PC-9 (cell line): Measurements from ENCODE around the gene SLC22A13. TPM values are rescaled to one million over a fixed set of nuclear protein-coding genes. Genes with fewer than 3 reads are reported as not detected.
"Not testable (repeated sequence)": the region's sequence is repeated elsewhere in the genome, so short reads cannot be mapped to it uniquely, and the experiment has no call there.

Experiments used
- BruUV-seq: library from RNA; stranded (reverse); fragments of 400-500 nt; replicated peaks from 2 replicates; lab custom pipeline; 2021; lab: Mats Ljungman, UMichigan
- CTCF ChIA-PET: fragments of 300-600 bp; sonication (Branson Sonifier 250); formaldehyde crosslinking; loops from one replicate; lab custom pipeline; 2022; ENCODE audit warnings: antibody characterized with exemption; lab: Charles Lee
- POLR2A ChIA-PET: fragments of 300-600 bp; sonication (Branson Sonifier 250); formaldehyde crosslinking; loops from one replicate; lab custom pipeline; 2022; ENCODE audit warnings: antibody characterized with exemption; ENCODE audit not compliant: unreplicated experiment; lab: Charles Lee
- DNase-seq, 2 experiments: peaks; one replicate each; pipeline versions ENCODE4 v3.0.0 to v3.0.0-alpha.2; 2015 to 2022; ENCODE audit warnings: mixed read lengths in 1 of 2
- H2AFZ ChIP-seq: fragments of 200-600 bp; sonication (generic); 2 replicates; pipeline ENCODE4 v1.8.1; 2017; ENCODE audit warnings: antibody characterized with exemption
- H3F3A ChIP-seq: fragments of 200-600 bp; sonication (generic); 2 replicates; pipeline ENCODE4 v1.8.1; 2017; ENCODE audit warnings: antibody characterized with exemption, mild to moderate bottlenecking, low read depth; ENCODE audit not compliant: insufficient read depth
- H3K27ac ChIP-seq: fragments of 200-600 bp; sonication (generic); 2 replicates; pipeline ENCODE4 v1.6.1; 2016; ENCODE audit warnings: mixed run types
- H3K27me3 ChIP-seq: fragments of 200-600 bp; sonication (generic); 2 replicates; pipeline ENCODE4 v1.6.1; 2016; ENCODE audit warnings: low read depth, mixed run types; ENCODE audit not compliant: insufficient read depth
- H3K36me3 ChIP-seq: fragments of 200-600 bp; sonication (generic); 2 replicates; pipeline ENCODE4 v1.6.1; 2016; ENCODE audit warnings: low read depth, mixed run types
- H3K4me1 ChIP-seq: fragments of 200-600 bp; sonication (generic); replicated peaks from 2 replicates; pipeline ENCODE4 v1.6.1; 2016; ENCODE audit warnings: mixed run types; ENCODE audit not compliant: insufficient read depth
- H3K4me2 ChIP-seq: fragments of 200-600 bp; sonication (generic); 2 replicates; pipeline ENCODE4 v1.6.1; 2017; ENCODE audit warnings: mixed run types
- H3K4me3 ChIP-seq: fragments of 200-600 bp; sonication (generic); 2 replicates; pipeline ENCODE4 v1.6.1; 2016; ENCODE audit warnings: mixed run types
- H3K79me2 ChIP-seq: fragments of 200-600 bp; sonication (generic); 2 replicates; pipeline ENCODE4 v1.6.1; 2017; ENCODE audit warnings: low read depth, mixed run types
- H3K9me2 ChIP-seq: fragments of 200-600 bp; sonication (generic); 2 replicates; pipeline ENCODE4 v1.8.1; 2017; ENCODE audit warnings: mild to moderate bottlenecking; ENCODE audit not compliant: insufficient read depth
- H3K9me3 ChIP-seq: fragments of 200-600 bp; sonication (generic); 2 replicates; pipeline ENCODE4 v1.8.1; 2016; ENCODE audit warnings: low read depth; ENCODE audit not compliant: insufficient read depth
- H4K20me1 ChIP-seq: fragments of 200-600 bp; sonication (generic); 2 replicates; pipeline ENCODE4 v1.8.1; 2017; ENCODE audit not compliant: insufficient read depth
- CTCF ChIP-seq: fragments of 200-600 bp; sonication (generic); conservative IDR thresholded peaks from 2 replicates; pipeline ENCODE4 v1.6.1; 2017; ENCODE audit warnings: mixed run types, antibody characterized with exemption, mild to moderate bottlenecking, moderate library complexity
- EZH2 ChIP-seq: fragments of 200-600 bp; sonication (generic); IDR thresholded peaks from 2 replicates; pipeline ENCODE4 v1.8.0; 2017; ENCODE audit warnings: antibody characterized with exemption, low read depth
- intact Hi-C: fragments of 100-400 bp; cut with micrococcal nuclease; formaldehyde crosslinking; loops from one replicate; pipeline ENCODE4 v1.10.0; 2022; ENCODE audit not compliant: unreplicated experiment
- total RNA-seq: library from RNA; stranded (reverse); gene quantifications from 2 replicates; pipeline ENCODE4 v1.2.3, GENCODE V29; 2021

Gene SLC22A13
- total RNA-seq, 1 experiment from 2014 or later = 0.44 TPM

GRCh38 chr3:38281895-38282686 is 16.5 kb downstream of the SLC22A13 start, which contains the start of gene SLC22A14:
TSS of gene SLC22A14 (plus strand) at chr3:38282294. CDS start at chr3:38306027, 23,733 bp downstream.
- H3K9me2 ChIP-seq = no peaks in the 10 kb centered on the region
- no peaks in the 10 kb centered on the region for H3K36me3 ChIP-seq
- ChIA-PET POLR2A (no interaction called here), CTCF (no interaction called here)
- H3F3A ChIP-seq = no peaks in the 10 kb centered on the region
- DNase-seq = no peak
- no TSS peak for BruUV-seq
- H3K4me2 ChIP-seq = no peak within 1 kb of the TSS
- H4K20me1 ChIP-seq = no peaks in the 10 kb centered on the region
- H3K79me2 ChIP-seq = no peaks in the 10 kb centered on the region
- no peak within 1 kb of the TSS for H3K27ac ChIP-seq
- no peaks in the 10 kb centered on the region for H3K27me3 ChIP-seq
- H3K4me1 ChIP-seq = no peaks in the 10 kb centered on the region
- intact Hi-C loops = no loop called here
- TF ChIP-seq EZH2 = no peak
- TF ChIP-seq CTCF = no peak
- no peaks in the 10 kb centered on the region for H3K9me3 ChIP-seq
- no peak within 1 kb of the TSS for H3K4me3 ChIP-seq
- H2AFZ ChIP-seq = no peak within 1 kb of the TSS

GRCh38 chr3:38283810-38284755 is 18.5 kb downstream of the SLC22A13 start:
- no peak for TF ChIP-seq CTCF
- TF ChIP-seq EZH2 = no peak
- no peaks in the 10 kb centered on the region for H3K79me2 ChIP-seq

GRCh38 chr3:38284756-38285150 is 19.1 kb downstream of the SLC22A13 start:
- Histone ChIP-seq H3K4me2 (no peak overlapping the region), H3K27ac (no peak overlapping the region), H4K20me1 (no peaks in the 10 kb centered on the region), H3K9me3 (no peaks in the 10 kb centered on the region), H3F3A (no peaks in the 10 kb centered on the region), H2AFZ (no peak overlapping the region), H3K79me2 (no peaks in the 10 kb centered on the region), H3K4me1 (no peaks in the 10 kb centered on the region), H3K4me3 (no peak overlapping the region), H3K36me3 (no peaks in the 10 kb centered on the region; the same call in 1 of the 2 replicates), H3K9me2 (no peaks in the 10 kb centered on the region), H3K27me3 (no peaks in the 10 kb centered on the region)
- DNase-seq = no peak
- no TSS peak for BruUV-seq
- TF ChIP-seq EZH2 = no peak
- no peak for TF ChIP-seq CTCF
- intact Hi-C loops = no loop called here
- ChIA-PET POLR2A (no interaction called here), CTCF (no interaction called here)

More at GRCh38 chr3:38283810-38284755, 18.5 kb downstream of the SLC22A13 start:
- no peaks in the 10 kb centered on the region for H3F3A ChIP-seq
- intact Hi-C loops = no loop called here
- no peak overlapping the region for H2AFZ ChIP-seq
- no peaks in the 10 kb centered on the region; the same call in 1 of the 2 replicates for H3K36me3 ChIP-seq
- POLR2A ChIA-PET = no interaction called here
- no peak overlapping the region for H3K27ac ChIP-seq
- no peaks in the 10 kb centered on the region for H3K9me3 ChIP-seq
- no peaks in the 10 kb centered on the region for H4K20me1 ChIP-seq
- no peak overlapping the region for H3K4me3 ChIP-seq
- BruUV-seq = no TSS peak
- no peak for DNase-seq
- H3K9me2 ChIP-seq = no peaks in the 10 kb centered on the region
- CTCF ChIA-PET = no interaction called here
- no peaks in the 10 kb centered on the region for H3K4me1 ChIP-seq
- no peak overlapping the region for H3K4me2 ChIP-seq
- H3K27me3 ChIP-seq = no peaks in the 10 kb centered on the region

GRCh38 chr3:38289286-38290217 is 23.9 kb downstream of the SLC22A13 start:
- H2AFZ ChIP-seq, H3K9me3 ChIP-seq, H3K4me1 ChIP-seq, intact Hi-C loops, H3K27ac ChIP-seq, CTCF ChIA-PET, H3K4me3 ChIP-seq, H3K27me3 ChIP-seq, H3K79me2 ChIP-seq, H4K20me1 ChIP-seq, H3K36me3 ChIP-seq, DNase-seq, H3K4me2 ChIP-seq, POLR2A ChIA-PET, H3F3A ChIP-seq, BruUV-seq, H3K9me2 ChIP-seq: not testable (repeated sequence)
